OCI-LY3 (cell line): Measurements from ENCODE around the gene MYL4.
"Not testable (repeated sequence)": the region's sequence is repeated elsewhere in the genome, so short reads cannot be mapped to it uniquely, and the experiment has no call there.

Source experiments
- H2AFZ ChIP-seq: fragments of 200-600, 300-600 bp; shearing (Covaris generic); 2 replicates; pipeline ENCODE4 v1.6.0; 2014; ENCODE audit warnings: antibody characterized with exemption, low read depth, low read length
- H3K27ac ChIP-seq: fragments of 200-600, 300-600 bp; sonication (generic); 2 replicates; pipeline ENCODE4 v1.5.1; 2014; ENCODE audit warnings: mild to moderate bottlenecking, low read length, moderate library complexity, mixed read lengths
- H3K27me3 ChIP-seq: fragments of 200-600, 300-600 bp; sonication (generic); 2 replicates; pipeline ENCODE4 v1.6.1; 2014; ENCODE audit warnings: low read depth, low read length, mixed read lengths
- H3K36me3 ChIP-seq: fragments of 200-600, 300-600 bp; sonication (generic); replicated peaks from 2 replicates; pipeline ENCODE3; 2014; ENCODE audit warnings: low read depth, low read length, mixed read lengths
- H3K4me1 ChIP-seq: fragments of 300-600, 200-600 bp; sonication (generic); 2 replicates; pipeline ENCODE4 v1.6.1; 2014; ENCODE audit warnings: low read length, mixed read lengths
- H3K4me2 ChIP-seq: fragments of 200-600, 300-600 bp; sonication (generic); 2 replicates; pipeline ENCODE4 v1.6.1; 2014; ENCODE audit warnings: low read length, mixed read lengths
- H3K4me3 ChIP-seq: fragments of 300-600, 200-600 bp; sonication (generic); 2 replicates; pipeline ENCODE4 v1.5.1; 2014; ENCODE audit warnings: antibody characterized with exemption, mild to moderate bottlenecking, low read length, moderate library complexity
- H3K79me2 ChIP-seq: fragments of 300-600, 200-600 bp; shearing (Covaris generic); 2 replicates; pipeline ENCODE4 v1.6.1; 2014; ENCODE audit warnings: mild to moderate bottlenecking, low read length, mixed read lengths
- H3K9ac ChIP-seq: fragments of 300-600, 200-600 bp; shearing (Covaris generic); 2 replicates; pipeline ENCODE4 v1.6.0; 2014; ENCODE audit warnings: mild to moderate bottlenecking, low read length, moderate library complexity
- H3K9me3 ChIP-seq: fragments of 200-600, 300-600 bp; shearing (Covaris generic); 2 replicates; pipeline ENCODE4 v1.6.1; 2014; ENCODE audit warnings: low read length, mixed read lengths; ENCODE audit not compliant: insufficient read depth
- H4K20me1 ChIP-seq: fragments of 200-600, 300-600 bp; sonication (generic); 2 replicates; pipeline ENCODE4 v1.6.1; 2016; ENCODE audit warnings: low read length, mixed read lengths; ENCODE audit not compliant: insufficient read depth
- CTCF ChIP-seq: fragments of 200-600, 300-600 bp; sonication (generic); IDR thresholded peaks from 2 replicates; pipeline ENCODE4 v1.5.1; 2014; ENCODE audit warnings: antibody characterized with exemption, low read length, low read depth
- EZH2phosphoT487 ChIP-seq: fragments of 200-600 bp; shearing (Covaris generic); IDR thresholded peaks from 2 replicates; pipeline ENCODE4 v1.6.1; 2018; ENCODE audit warnings: antibody characterized with exemption, mixed run types, low read depth

MYL4 gene

GRCh38 chr17:47177261-47177660 is 31.9 kb upstream of the MYL4 start:
- Histone ChIP-seq H3K27me3 (no peaks in the 10 kb centered on the region), H3K79me2 (peaks cover 77% of the 10 kb centered on the region), H3K9me3 (no peaks in the 10 kb centered on the region), H3K4me2 (no peak overlapping the region), H3K36me3 (peaks cover 32% of the 10 kb centered on the region), H2AFZ (no peak overlapping the region), H3K4me3 (no peak overlapping the region), H4K20me1 (peaks cover 24% of the 10 kb centered on the region), H3K9ac (no peak overlapping the region), H3K4me1 (no peaks in the 10 kb centered on the region), H3K27ac (no peak overlapping the region)
- no peak for TF ChIP-seq CTCF
- TF ChIP-seq EZH2phosphoT487, result no peak

GRCh38 chr17:47179141-47179540 is 30.0 kb upstream of the MYL4 start:
- H4K20me1 ChIP-seq, result peaks cover 38% of the 10 kb centered on the region

GRCh38 chr17:47180337-47180736 is 28.8 kb upstream of the MYL4 start:
- H3K4me3 ChIP-seq, result no peak overlapping the region
- peaks cover 42% of the 10 kb centered on the region for H4K20me1 ChIP-seq
- H3K27ac ChIP-seq, result no peak overlapping the region
- no peaks in the 10 kb centered on the region for H3K27me3 ChIP-seq
- H3K79me2 ChIP-seq, result peaks cover 81% of the 10 kb centered on the region
- H3K9ac ChIP-seq, result no peak overlapping the region
- no peak for TF ChIP-seq EZH2phosphoT487
- no peak for TF ChIP-seq CTCF
- H3K4me2 ChIP-seq, result no peak overlapping the region
- peaks cover 23% of the 10 kb centered on the region for H3K36me3 ChIP-seq
- H3K9me3 ChIP-seq, result no peaks in the 10 kb centered on the region
- H2AFZ ChIP-seq, result no peak overlapping the region
- H3K4me1 ChIP-seq, result no peaks in the 10 kb centered on the region

More at GRCh38 chr17:47179141-47179540, 30.0 kb upstream of the MYL4 start:
- H3K36me3 ChIP-seq, result peaks cover 28% of the 10 kb centered on the region
- no peak for TF ChIP-seq EZH2phosphoT487
- no peak for TF ChIP-seq CTCF
- H3K9me3 ChIP-seq, result no peaks in the 10 kb centered on the region
- no peak overlapping the region for H3K4me3 ChIP-seq
- no peak overlapping the region for H3K4me2 ChIP-seq
- H3K9ac ChIP-seq, result no peak overlapping the region
- no peak overlapping the region for H3K27ac ChIP-seq
- H2AFZ ChIP-seq, result no peak overlapping the region
- H3K4me1 ChIP-seq, result no peaks in the 10 kb centered on the region
- H3K79me2 ChIP-seq, result peaks cover 81% of the 10 kb centered on the region
- no peaks in the 10 kb centered on the region for H3K27me3 ChIP-seq

GRCh38 chr17:47180988-47181387 is 28.2 kb upstream of the MYL4 start:
- H3K9ac ChIP-seq, H3K27ac ChIP-seq, H3K4me1 ChIP-seq, H3K9me3 ChIP-seq, H3K4me2 ChIP-seq, H3K4me3 ChIP-seq, H2AFZ ChIP-seq, H3K27me3 ChIP-seq: not testable (repeated sequence)
- H3K79me2 ChIP-seq, result peaks cover 82% of the 10 kb centered on the region
- peaks cover 42% of the 10 kb centered on the region for H4K20me1 ChIP-seq
- H3K36me3 ChIP-seq, result peaks cover 19% of the 10 kb centered on the region

- TF ChIP-seq CTCF (no peak), EZH2phosphoT487 (no peak)
- Histone ChIP-seq H3K9me3 (no peaks in the 10 kb centered on the region), H3K4me2 (no peak overlapping the region), H4K20me1 (peaks cover 51% of the 10 kb centered on the region), H3K4me1 (peaks cover 5% of the 10 kb centered on the region; the same call in 1 of the 2 replicates), H3K79me2 (peaks cover 86% of the 10 kb centered on the region), H3K9ac (no peak overlapping the region), H3K36me3 (peaks cover 8% of the 10 kb centered on the region), H3K27me3 (no peaks in the 10 kb centered on the region), H3K27ac (no peak overlapping the region), H2AFZ (no peak overlapping the region), H3K4me3 (no peak overlapping the region)
Measured at GRCh38 chr17:47184681-47185080, 24.5 kb upstream of the MYL4 start.
